GM12891 (cell line): ENCODE data around the gene ERICH6B.

Experiments used
- POLR2A ChIP-seq: IDR thresholded peaks from 2 replicates; pipeline ENCODE4 v1.6.1; 2011; ENCODE audit warnings: low read depth, low read length, control low read depth
- POLR2AphosphoS5 ChIP-seq: IDR thresholded peaks from 2 replicates; pipeline ENCODE4 v1.6.1; 2011; ENCODE audit warnings: low read depth, low read length, control low read depth
- SPI1 ChIP-seq: IDR thresholded peaks from 2 replicates; pipeline ENCODE4 v1.6.1; 2011; ENCODE audit warnings: low read depth, low read length, control low read depth
- TAF1 ChIP-seq: IDR thresholded peaks from 2 replicates; pipeline ENCODE4 v1.6.1; 2011; ENCODE audit warnings: low read depth, low read length, control low read depth

DNA sequence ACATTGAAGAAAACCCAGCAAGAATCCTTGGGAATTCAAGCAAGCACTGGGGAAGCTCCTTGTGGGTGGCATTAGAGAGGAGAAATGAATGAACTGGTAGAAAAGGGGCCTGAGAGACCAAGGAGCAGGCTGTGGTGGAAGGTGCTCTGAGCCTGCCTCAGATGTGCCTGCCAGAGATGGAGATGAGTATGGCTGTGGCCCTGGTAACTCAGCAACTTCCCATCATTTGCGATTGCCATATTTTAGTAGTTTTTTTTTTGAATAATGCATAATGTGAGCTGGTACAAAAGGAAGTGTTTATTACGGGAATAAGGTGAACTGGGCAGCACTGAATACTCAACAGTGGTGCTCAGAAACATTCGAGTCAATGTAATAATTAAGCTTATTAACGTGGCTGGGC is 39.1 kb downstream of the ERICH6B start:
- TF ChIP-seq POLR2AphosphoS5 (no peak), POLR2A (no peak), SPI1 (no peak), TAF1 (no peak)
